Neural progenitor cell (in vitro differentiated cells): ENCODE measurements around the gene OR9G1. TPM values are rescaled to one million over a fixed set of nuclear protein-coding genes. Genes with fewer than 3 reads are reported as not detected.

ENCODE experiments used
- DNase-seq: peaks from one replicate; pipeline ENCODE4 v3.0.0-alpha.2; 2016; ENCODE audit warnings: low spot score
- H2AFZ ChIP-seq: fragments of 200-600 bp; sonication (generic); replicated peaks from 2 replicates; pipeline ENCODE4 v1.6.1; 2016; ENCODE audit warnings: antibody characterized with exemption
- H3F3A ChIP-seq: fragments of 200-600 bp; sonication (generic); 2 replicates; pipeline ENCODE4 v1.6.1; 2016; ENCODE audit warnings: antibody characterized with exemption, low read depth
- H3K27ac ChIP-seq: fragments of 200-600 bp; sonication (generic); 2 replicates; pipeline ENCODE4 v1.5.1; 2016; ENCODE audit warnings: mild to moderate bottlenecking
- H3K27me3 ChIP-seq: fragments of 200-600 bp; sonication (generic); 2 replicates; pipeline ENCODE4 v1.6.1; 2016; ENCODE audit warnings: mild to moderate bottlenecking, moderate library complexity
- H3K36me3 ChIP-seq: fragments of 200-600 bp; sonication (generic); 2 replicates; pipeline ENCODE4 v1.5.1; 2016
- H3K4me1 ChIP-seq: fragments of 200-600 bp; sonication (generic); 2 replicates; pipeline ENCODE4 v1.6.1; 2016; ENCODE audit warnings: mixed run types
- H3K4me2 ChIP-seq: fragments of 200-600 bp; sonication (generic); 2 replicates; pipeline ENCODE4 v1.6.1; 2016
- H3K4me3 ChIP-seq: fragments of 200-600 bp; sonication (generic); 2 replicates; pipeline ENCODE4 v1.5.1; 2016
- H3K79me2 ChIP-seq: fragments of 200-600 bp; sonication (generic); 2 replicates; pipeline ENCODE4 v1.6.1; 2016; ENCODE audit warnings: low read depth
- H3K9ac ChIP-seq: fragments of 200-600 bp; sonication (generic); 2 replicates; pipeline ENCODE4 v1.6.1; 2016
- H3K9me3 ChIP-seq: fragments of 200-600 bp; sonication (generic); 2 replicates; pipeline ENCODE4 v1.5.1; 2016; ENCODE audit warnings: low read depth
- H4K20me1 ChIP-seq: fragments of 200-600 bp; sonication (generic); 2 replicates; pipeline ENCODE4 v1.6.1; 2016; ENCODE audit warnings: low read depth
- H3K27ac Mint-ChIP-seq: 3 replicates; pipeline ENCODE4 v1.8.0; 2021; ENCODE audit warnings: mixed read lengths
- H3K27me3 Mint-ChIP-seq: 2 replicates; pipeline ENCODE4 v1.8.0; 2022; ENCODE audit warnings: low read depth, mild to moderate bottlenecking, inconsistent platforms, moderate library complexity, mixed read lengths; ENCODE audit not compliant: insufficient read depth
- H3K36me3 Mint-ChIP-seq: 3 replicates; pipeline ENCODE4 v1.8.0; 2021; ENCODE audit warnings: mixed read lengths
- H3K4me1 Mint-ChIP-seq: 3 replicates; pipeline ENCODE4 v1.8.0; 2021; ENCODE audit warnings: mixed read lengths
- H3K4me3 Mint-ChIP-seq: 3 replicates; pipeline ENCODE4 v1.8.0; 2021; ENCODE audit warnings: mild to moderate bottlenecking, moderate library complexity, mixed read lengths
- H3K9me3 Mint-ChIP-seq: 3 replicates; pipeline ENCODE4 v1.8.0; 2020; ENCODE audit warnings: mixed read lengths
- CTCF ChIP-seq: fragments of 200-600 bp; sonication (generic); IDR thresholded peaks from 2 replicates; pipeline ENCODE4 v1.5.1; 2017; ENCODE audit warnings: antibody characterized with exemption, mild to moderate bottlenecking
- EZH2 ChIP-seq: fragments of 200-600 bp; sonication (generic); IDR thresholded peaks from 2 replicates; pipeline ENCODE4 v1.6.1; 2017; ENCODE audit warnings: antibody characterized with exemption, mild to moderate bottlenecking, moderate library complexity
- EZH2phosphoT487 ChIP-seq: fragments of 200-600 bp; sonication (generic); IDR thresholded peaks from 2 replicates; pipeline ENCODE4 v1.6.1; 2017; ENCODE audit warnings: antibody characterized with exemption
- total RNA-seq: library from RNA; depleted of rRNA; stranded (reverse); fragments of >200 nt; gene quantifications from 2 replicates; pipeline ENCODE4 v1.2.3, GENCODE V29; 2015; ENCODE audit warnings: low replicate concordance

The OR9G1 gene, protein sequence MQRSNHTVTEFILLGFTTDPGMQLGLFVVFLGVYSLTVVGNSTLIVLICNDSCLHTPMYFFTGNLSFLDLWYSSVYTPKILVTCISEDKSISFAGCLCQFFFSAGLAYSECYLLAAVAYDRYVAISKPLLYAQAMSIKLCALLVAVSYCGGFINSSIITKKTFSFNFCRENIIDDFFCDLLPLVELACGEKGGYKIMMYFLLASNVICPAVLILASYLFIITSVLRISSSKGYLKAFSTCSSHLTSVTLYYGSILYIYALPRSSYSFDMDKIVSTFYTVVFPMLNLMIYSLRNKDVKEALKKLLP
- total RNA-seq = not detected in 2 replicates

GRCh38 chr11:56698795-56699194, at the start of gene OR9G1:
Gene OR9G1, plus strand, starts transcription at chr11:56699095. Its CDS starts 1,293 bp downstream, at chr11:56700388.
- Histone ChIP-seq H3K4me3 (no peak within 1 kb of the TSS), H3K27ac (no peak within 1 kb of the TSS), H3K9me3 (no peaks in the 10 kb centered on the region), H2AFZ (no peak within 1 kb of the TSS), H3K27me3 (no peaks in the 10 kb centered on the region), H3K79me2 (no peaks in the 10 kb centered on the region), H3F3A (no peaks in the 10 kb centered on the region), H3K9ac (no peak within 1 kb of the TSS), H3K4me1 (no peaks in the 10 kb centered on the region), H3K36me3 (no peaks in the 10 kb centered on the region), H4K20me1 (no peaks in the 10 kb centered on the region), H3K4me2 (no peak within 1 kb of the TSS)
- Mint-ChIP-seq H3K36me3 (no peaks in the 10 kb centered on the region), H3K27me3 (no peaks in the 10 kb centered on the region), H3K9me3 (no peaks in the 10 kb centered on the region), H3K4me3 (no peak within 1 kb of the TSS), H3K27ac (no peak within 1 kb of the TSS), H3K4me1 (no peaks in the 10 kb centered on the region)
- TF ChIP-seq CTCF = no peak
- TF ChIP-seq EZH2 = no peak
- no peak for TF ChIP-seq EZH2phosphoT487
- DNase-seq = no peak

GRCh38 chr11:56659755-56660154, 39.1 kb upstream of the OR9G1 start:
- peaks cover 2% of the 10 kb centered on the region for H3K27me3 Mint-ChIP-seq
- peak; percentile 82 for DNase-seq
- H3K9ac ChIP-seq = no peak overlapping the region
- no peak overlapping the region for H3K4me3 Mint-ChIP-seq
- H3K9me3 Mint-ChIP-seq = no peaks in the 10 kb centered on the region
- peak overlapping the region; percentile 76 for H3K4me2 ChIP-seq
- peaks cover 5% of the 10 kb centered on the region for H3K9me3 ChIP-seq
- TF ChIP-seq CTCF = no peak
- TF ChIP-seq EZH2 = no peak
- no peak for TF ChIP-seq EZH2phosphoT487
- no peaks in the 10 kb centered on the region for H3K27me3 ChIP-seq
- peak overlapping the region; percentile 45 for H2AFZ ChIP-seq
- H3K79me2 ChIP-seq = no peaks in the 10 kb centered on the region
- H3F3A ChIP-seq = peaks cover 17% of the 10 kb centered on the region
- peaks cover 12% of the 10 kb centered on the region for H3K4me1 Mint-ChIP-seq
- H3K27ac Mint-ChIP-seq = no peak overlapping the region
- H3K4me1 ChIP-seq = peaks cover 29% of the 10 kb centered on the region
- H3K27ac ChIP-seq = peak overlapping the region; percentile 93
- H3K36me3 ChIP-seq = no peaks in the 10 kb centered on the region
- H4K20me1 ChIP-seq = no peaks in the 10 kb centered on the region
- H3K36me3 Mint-ChIP-seq = no peaks in the 10 kb centered on the region
- H3K4me3 ChIP-seq = peak overlapping the region; percentile 29

DNA sequence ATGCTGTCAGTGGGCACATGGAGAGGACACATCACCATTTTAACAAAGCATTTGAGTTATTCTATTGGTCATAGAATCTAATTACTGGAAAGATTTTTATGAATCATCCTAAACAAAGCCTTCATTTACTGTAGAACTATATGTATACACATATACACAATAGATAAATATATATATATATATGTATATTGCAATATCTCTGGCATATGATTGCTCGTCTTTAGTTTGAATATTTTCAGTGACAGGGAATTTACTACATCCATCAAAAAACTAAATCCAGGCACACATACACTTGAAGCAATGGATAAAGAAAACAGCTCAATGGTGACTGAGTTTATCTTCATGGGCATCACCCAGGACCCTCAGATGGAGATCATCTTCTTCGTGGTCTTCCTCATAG, 35.5 kb upstream of the OR9G1 start, which contains the start of gene OR5AR1:
TSS of gene OR5AR1 (plus strand) at position 301 of the 400 bp plus-strand sequence. CDS start at position 301, 0 bp downstream.
- no peak within 1 kb of the TSS for H3K9ac ChIP-seq
- no peaks in the 10 kb centered on the region for H3K36me3 ChIP-seq
- H3K79me2 ChIP-seq = no peaks in the 10 kb centered on the region
- Mint-ChIP-seq H3K27me3 (peaks cover 2% of the 10 kb centered on the region), H3K4me3 (no peak within 1 kb of the TSS), H3K9me3 (no peaks in the 10 kb centered on the region), H3K36me3 (no peaks in the 10 kb centered on the region), H3K27ac (no peak within 1 kb of the TSS), H3K4me1 (peaks cover 12% of the 10 kb centered on the region)
- H3K4me2 ChIP-seq = no peak within 1 kb of the TSS
- no peak within 1 kb of the TSS for H3K27ac ChIP-seq
- H3K4me1 ChIP-seq = peaks cover 28% of the 10 kb centered on the region
- no peaks in the 10 kb centered on the region for H3K27me3 ChIP-seq
- H3F3A ChIP-seq = peaks cover 17% of the 10 kb centered on the region
- TF ChIP-seq CTCF = no peak
- TF ChIP-seq EZH2 = no peak
- TF ChIP-seq EZH2phosphoT487 = no peak
- no peak for DNase-seq
- peaks cover 5% of the 10 kb centered on the region for H3K9me3 ChIP-seq
- no peak within 1 kb of the TSS for H2AFZ ChIP-seq
- H4K20me1 ChIP-seq = no peaks in the 10 kb centered on the region
- no peak within 1 kb of the TSS for H3K4me3 ChIP-seq
